A549 (cell line): ENCODE measurements around the gene SEC24D. TPM values are rescaled to one million over a fixed set of nuclear protein-coding genes. Genes with fewer than 3 reads are reported as not detected.

Experiments used
- ATAC-seq, 2 experiments: fragments of 200-7000 bp in 1 of 2; fragments of >200 bp in 1 of 2; cut with Nextera tagmentation in 1 of 2; cut with Tn5 transposase in 1 of 2; 3 replicates each; pipeline versions ENCODE4 v1.8.0 to v1.9.1; 2018 to 2020; ENCODE audit warnings: mild to moderate bottlenecking in 1 of 2, moderate library complexity in 1 of 2
- CTCF ChIA-PET: fragments of 300-600 bp; sonication (Branson Sonifier 250); formaldehyde crosslinking; extraction: SDS; loops from one replicate; lab custom pipeline; 2021; ENCODE audit warnings: antibody characterized with exemption, inconsistent platforms; lab: Yijun Ruan, JAX
- POLR2A ChIA-PET: fragments of 350-600 bp; formaldehyde crosslinking; extraction: SDS; loops from one replicate; lab custom pipeline; 2021; ENCODE audit warnings: antibody characterized with exemption, inconsistent platforms; lab: Yijun Ruan, JAX
- DNase-seq, 2 experiments: peaks; one replicate each; pipeline versions ENCODE4 v3.0.0 to v3.0.0-alpha.2; 2011 to 2016; ENCODE audit warnings: low read depth in 1 of 2, low spot score in 1 of 2
- FAIRE-seq: peaks from 2 replicates; lab custom pipeline; 2011; peaks lifted over from hg19 to GRCh38; lab: Jason Lieb, UNC
- H3K27ac ChIP-seq, 2 experiments: fragments of >200 bp; sonication (Bioruptor Twin); formaldehyde crosslinking; 3 replicates each; pipeline ENCODE4 v1.5.1; 2016 to 2017
- H3K4me1 ChIP-seq: fragments of >200 bp; sonication (Bioruptor Twin); formaldehyde crosslinking; 3 replicates; pipeline ENCODE4 v1.6.1; 2016
- H3K4me2 ChIP-seq: fragments of >200 bp; sonication (Bioruptor Twin); formaldehyde crosslinking; 3 replicates; pipeline ENCODE4 v1.6.1; 2016
- H3K4me3 ChIP-seq: fragments of >200 bp; sonication (Bioruptor Twin); formaldehyde crosslinking; 3 replicates; pipeline ENCODE4 v1.5.1; 2016
- H3K9me3 ChIP-seq: fragments of >200 bp; sonication (Bioruptor Twin); formaldehyde crosslinking; 3 replicates; pipeline ENCODE4 v1.6.1; 2016
- BHLHE40 ChIP-seq: IDR thresholded peaks from 2 replicates; pipeline ENCODE4 v1.6.1; 2012; ENCODE audit warnings: low read depth, low read length, inconsistent platforms
- CBX2 ChIP-seq: fragments of 200-600 bp; sonication (generic); IDR thresholded peaks from 2 replicates; pipeline ENCODE4 v1.6.1; 2016; ENCODE audit warnings: low read depth, mild to moderate bottlenecking, borderline replicate concordance
- CBX8 ChIP-seq: fragments of 200-600 bp; sonication (generic); IDR thresholded peaks from 2 replicates; pipeline ENCODE4 v1.6.1; 2016
- CEBPB ChIP-seq, 2 experiments: fragments of >200 bp in 1 of 2; sonication (Bioruptor Twin) in 1 of 2; formaldehyde crosslinking in 1 of 2; IDR thresholded peaks; 2 replicates each; pipeline ENCODE4 v1.6.1; 2012 to 2016
- CHD2 ChIP-seq: fragments of 150-350 bp; IDR thresholded peaks from 2 replicates; pipeline ENCODE4 v1.6.1; 2014; ENCODE audit warnings: low read length; ENCODE audit not compliant: partially characterized antibody
- CHD4 ChIP-seq: fragments of 200-600 bp; sonication (generic); IDR thresholded peaks from 2 replicates; pipeline ENCODE4 v1.6.1; 2016; ENCODE audit warnings: antibody characterized with exemption, mild to moderate bottlenecking, borderline replicate concordance
- EHF ChIP-seq: fragments of 250-450 bp; sonication (Bioruptor Pico); IDR thresholded peaks from 2 replicates; pipeline ENCODE4 v1.5.0; 2020; ENCODE audit warnings: mild to moderate bottlenecking
- EHMT2 ChIP-seq: fragments of 200-600 bp; sonication (generic); IDR thresholded peaks from 2 replicates; pipeline ENCODE4 v1.6.1; 2016; ENCODE audit warnings: antibody characterized with exemption, low read depth, mild to moderate bottlenecking, moderate library complexity
- EP300 ChIP-seq, 2 experiments: fragments of >200 bp; sonication (Bioruptor Twin); formaldehyde crosslinking; IDR thresholded peaks; 2 replicates in 1 of 2; 3 replicates in 1 of 2; pipeline ENCODE4 v1.6.1; 2016 to 2017
- HOXB13 ChIP-seq: fragments of 250-450 bp; sonication (Bioruptor Pico); IDR thresholded peaks from 2 replicates; pipeline ENCODE4 v1.5.0; 2020; ENCODE audit warnings: low read depth, mild to moderate bottlenecking, moderate library complexity
- KDM1A ChIP-seq: fragments of 200-600 bp; sonication (generic); IDR thresholded peaks from 2 replicates; pipeline ENCODE4 v1.6.1; 2016; ENCODE audit warnings: low read depth, mild to moderate bottlenecking
- KDM5A ChIP-seq: fragments of 200-600 bp; sonication (generic); IDR thresholded peaks from 2 replicates; pipeline ENCODE4 v1.6.1; 2016; ENCODE audit warnings: antibody characterized with exemption, mild to moderate bottlenecking
- MAZ ChIP-seq: fragments of 150-350 bp; IDR thresholded peaks from 2 replicates; pipeline ENCODE4 v1.6.1; 2014; ENCODE audit warnings: antibody characterized with exemption, low read depth, low read length, borderline replicate concordance
- NPAS2 ChIP-seq: fragments of 250-450 bp; sonication (Bioruptor Pico); IDR thresholded peaks from 2 replicates; pipeline ENCODE4 v1.8.0; 2022; ENCODE audit warnings: mild to moderate bottlenecking, moderate library complexity, borderline replicate concordance
- NR3C1 ChIP-seq: fragments of >200 bp; sonication (Bioruptor Twin); formaldehyde crosslinking; IDR thresholded peaks from 3 replicates; pipeline ENCODE4 v1.6.1; 2017
- PHF8 ChIP-seq: fragments of 200-600 bp; sonication (generic); IDR thresholded peaks from 2 replicates; pipeline ENCODE4 v1.6.1; 2016; ENCODE audit warnings: low read depth, mild to moderate bottlenecking, antibody characterized with exemption, moderate library complexity, borderline replicate concordance
- RAD21 ChIP-seq, 2 experiments: fragments of >200 bp in 1 of 2; sonication (Bioruptor Twin) in 1 of 2; formaldehyde crosslinking in 1 of 2; IDR thresholded peaks in 1 of 2; conservative IDR thresholded peaks in 1 of 2; 2 replicates in 1 of 2; 3 replicates in 1 of 2; pipeline ENCODE4 v1.6.1; 2012 to 2018; ENCODE audit warnings: inconsistent platforms in 1 of 2
- RCOR1 ChIP-seq: fragments of 150-350 bp; IDR thresholded peaks from 2 replicates; pipeline ENCODE4 v1.6.1; 2014; ENCODE audit warnings: antibody characterized with exemption, low read length, low read depth
- RNF2 ChIP-seq: fragments of 200-600 bp; sonication (generic); IDR thresholded peaks from 2 replicates; pipeline ENCODE4 v1.6.1; 2016; ENCODE audit warnings: low read depth, mild to moderate bottlenecking, antibody characterized with exemption, moderate library complexity, borderline replicate concordance
- TFCP2L1 ChIP-seq: fragments of 250-450 bp; sonication (Bioruptor Pico); IDR thresholded peaks from 2 replicates; pipeline ENCODE4 v1.5.0; 2021; ENCODE audit warnings: mild to moderate bottlenecking
- TP53 ChIP-seq: fragments of 250-450 bp; sonication (Bioruptor Pico); IDR thresholded peaks from 2 replicates; pipeline ENCODE4 v1.5.0; 2021; ENCODE audit warnings: mild to moderate bottlenecking, moderate library complexity
- ZFP36 ChIP-seq: fragments of 450-650 bp; IDR thresholded peaks from 2 replicates; pipeline ENCODE4 v1.6.1; 2014; ENCODE audit warnings: borderline replicate concordance; ENCODE audit not compliant: partially characterized antibody
- WGBS: methylation state at CpG from one replicate; pipeline ENCODE4 v1.1.6; 2017; ENCODE audit errors: missing lambda C conversion rate; 5-methylcytosine and 5-hydroxymethylcytosine counted together
- polyA plus RNA-seq, 4 experiments: library from polyadenylated mRNA; depleted of rRNA in 3 of 4; stranded (reverse); fragments of >200 nt; fragmentation: RNase III in 1 of 4; extraction: RNeasy Plus Mini Kit Qiagen cat#74134 plus additional on column Dnase treatment in 1 of 4; gene quantifications; 2 replicates in 3 of 4; 3 replicates in 1 of 4; pipeline ENCODE4 v1.2.3, GENCODE V29; 2011 to 2017
- TF ChIP-seq, protein P1 (sequence below): fragments of >200 bp; sonication (Bioruptor Twin); formaldehyde crosslinking; IDR thresholded peaks from 3 replicates; pipeline ENCODE4 v1.5.1; 2016
- TF ChIP-seq, protein P2 (sequence below): fragments of 450-650 bp; IDR thresholded peaks from 2 replicates; pipeline ENCODE4 v1.6.1; 2014; ENCODE audit warnings: antibody characterized with exemption
- TF ChIP-seq, protein P3 (sequence below): IDR thresholded peaks from 2 replicates; pipeline ENCODE4 v1.6.1; 2012; ENCODE audit warnings: low read depth, borderline replicate concordance
- TF ChIP-seq, protein P4 (sequence below): fragments of 150-350 bp; IDR thresholded peaks from 2 replicates; pipeline ENCODE4 v1.6.1; 2014; ENCODE audit warnings: low read depth, mild to moderate bottlenecking, low read length
- TF ChIP-seq, protein P5 (sequence below): fragments of 250-450 bp; sonication (Bioruptor Pico); IDR thresholded peaks from 2 replicates; pipeline ENCODE4 v1.5.0; 2021; ENCODE audit warnings: mild to moderate bottlenecking, moderate library complexity, borderline replicate concordance

Gene SEC24D
- polyA plus RNA-seq, 2 of the 4 experiments (the other 2 are of a cell fraction): 12.8 to 15.6 TPM

DNA sequence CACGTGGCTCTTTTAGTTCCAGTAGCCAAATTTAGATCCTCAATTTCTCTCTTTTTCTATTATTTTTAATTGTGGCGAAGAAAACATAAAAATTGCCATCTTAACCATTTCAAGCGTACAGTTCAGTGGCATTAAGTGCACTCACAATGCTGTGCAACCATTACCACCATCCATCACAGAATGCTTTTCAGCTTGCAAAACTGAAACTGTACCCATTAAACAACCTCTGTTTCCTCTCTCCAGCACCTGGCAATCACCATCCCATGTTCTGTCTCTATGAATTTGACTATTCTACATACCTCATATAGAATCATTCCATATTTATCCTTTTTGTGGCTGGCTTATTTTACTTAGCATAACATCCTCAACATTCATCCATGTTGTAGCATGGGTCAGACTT is 75.8 kb downstream of the SEC24D start:
- WGBS: 62% methylated on average over 3 of the region's 3 CpGs
- Histone ChIP-seq H3K9me3 (no peaks in the 10 kb centered on the region), H3K27ac (no peak overlapping the region), H3K4me2 (no peak overlapping the region), H3K4me3 (no peak overlapping the region), H3K4me1 (no peaks in the 10 kb centered on the region)
- DNase-seq: no peak
- ChIA-PET CTCF (interaction anchor here (0.9 to 1.1 kb wide), 3 partner anchors 12 to 221 kb away, joined by 3 to 4 read pairs (median 4); no protein-coding TSS in a partner anchor), POLR2A (no interaction called here)
- no peak for FAIRE-seq
- ATAC-seq: no peak
- TF ChIP-seq PHF8 (no peak), BHLHE40 (no peak), MAZ (no peak), KDM5A (no peak), RCOR1 (no peak), KDM1A (no peak), RNF2 (no peak), HOXB13 (CRISPR knock-in tag) (no peak), EHMT2 (no peak), CEBPB (IDR thresholded peaks at IDR 0.05) (no peak)
- TF ChIP-seq, protein P1, sequence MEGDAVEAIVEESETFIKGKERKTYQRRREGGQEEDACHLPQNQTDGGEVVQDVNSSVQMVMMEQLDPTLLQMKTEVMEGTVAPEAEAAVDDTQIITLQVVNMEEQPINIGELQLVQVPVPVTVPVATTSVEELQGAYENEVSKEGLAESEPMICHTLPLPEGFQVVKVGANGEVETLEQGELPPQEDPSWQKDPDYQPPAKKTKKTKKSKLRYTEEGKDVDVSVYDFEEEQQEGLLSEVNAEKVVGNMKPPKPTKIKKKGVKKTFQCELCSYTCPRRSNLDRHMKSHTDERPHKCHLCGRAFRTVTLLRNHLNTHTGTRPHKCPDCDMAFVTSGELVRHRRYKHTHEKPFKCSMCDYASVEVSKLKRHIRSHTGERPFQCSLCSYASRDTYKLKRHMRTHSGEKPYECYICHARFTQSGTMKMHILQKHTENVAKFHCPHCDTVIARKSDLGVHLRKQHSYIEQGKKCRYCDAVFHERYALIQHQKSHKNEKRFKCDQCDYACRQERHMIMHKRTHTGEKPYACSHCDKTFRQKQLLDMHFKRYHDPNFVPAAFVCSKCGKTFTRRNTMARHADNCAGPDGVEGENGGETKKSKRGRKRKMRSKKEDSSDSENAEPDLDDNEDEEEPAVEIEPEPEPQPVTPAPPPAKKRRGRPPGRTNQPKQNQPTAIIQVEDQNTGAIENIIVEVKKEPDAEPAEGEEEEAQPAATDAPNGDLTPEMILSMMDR: no peak

DNA sequence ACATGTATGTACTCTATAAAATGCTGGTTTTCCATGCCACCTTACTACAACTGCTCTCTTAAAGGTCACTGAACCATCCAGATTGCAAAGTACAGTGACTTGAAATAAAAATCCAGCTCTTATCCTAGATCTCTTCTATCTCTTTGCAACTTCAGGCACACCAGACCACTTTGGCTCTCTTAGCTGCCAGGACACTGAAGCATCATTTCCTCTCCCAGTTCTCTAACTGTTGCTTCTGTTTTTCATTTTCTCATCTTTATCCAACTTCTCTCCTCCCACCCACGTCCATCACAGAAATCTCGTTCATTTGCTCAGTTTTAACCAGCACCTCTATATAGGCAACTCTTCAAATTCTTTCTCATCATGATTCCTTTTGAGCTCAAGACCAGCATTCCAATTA is 76.4 kb downstream of the SEC24D start:
- no peak for DNase-seq
- no peak overlapping the region for H3K27ac ChIP-seq
- H3K4me1 ChIP-seq: no peaks in the 10 kb centered on the region
- H3K9me3 ChIP-seq: no peaks in the 10 kb centered on the region
- WGBS: 86% methylated on average over 2 of the region's 2 CpGs
- TF ChIP-seq TP53 (no peak), CHD2 (no peak), TFCP2L1 (CRISPR knock-in tag) (no peak), EP300 (IDR thresholded peaks at IDR 0.05) (no peak), HOXB13 (CRISPR knock-in tag) (no peak), NPAS2 (no peak), CBX8 (no peak)
- TF ChIP-seq, protein P2, sequence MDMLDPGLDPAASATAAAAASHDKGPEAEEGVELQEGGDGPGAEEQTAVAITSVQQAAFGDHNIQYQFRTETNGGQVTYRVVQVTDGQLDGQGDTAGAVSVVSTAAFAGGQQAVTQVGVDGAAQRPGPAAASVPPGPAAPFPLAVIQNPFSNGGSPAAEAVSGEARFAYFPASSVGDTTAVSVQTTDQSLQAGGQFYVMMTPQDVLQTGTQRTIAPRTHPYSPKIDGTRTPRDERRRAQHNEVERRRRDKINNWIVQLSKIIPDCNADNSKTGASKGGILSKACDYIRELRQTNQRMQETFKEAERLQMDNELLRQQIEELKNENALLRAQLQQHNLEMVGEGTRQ: no peak
- TF ChIP-seq, protein P3, sequence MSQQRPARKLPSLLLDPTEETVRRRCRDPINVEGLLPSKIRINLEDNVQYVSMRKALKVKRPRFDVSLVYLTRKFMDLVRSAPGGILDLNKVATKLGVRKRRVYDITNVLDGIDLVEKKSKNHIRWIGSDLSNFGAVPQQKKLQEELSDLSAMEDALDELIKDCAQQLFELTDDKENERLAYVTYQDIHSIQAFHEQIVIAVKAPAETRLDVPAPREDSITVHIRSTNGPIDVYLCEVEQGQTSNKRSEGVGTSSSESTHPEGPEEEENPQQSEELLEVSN: no peak
- TF ChIP-seq, all 56 proteins: peak for 0
- Histone ChIP-seq H3K4me2 (no peak overlapping the region), H3K4me3 (no peak overlapping the region)
- FAIRE-seq (no peak), ATAC-seq (no peak)
- POLR2A ChIA-PET: no interaction called here
- CTCF ChIA-PET: interaction anchor here (0.6 to 1.1 kb wide), 4 partner anchors 12 to 222 kb away, joined by 3 to 4 read pairs (median 4); no protein-coding TSS in a partner anchor

DNA sequence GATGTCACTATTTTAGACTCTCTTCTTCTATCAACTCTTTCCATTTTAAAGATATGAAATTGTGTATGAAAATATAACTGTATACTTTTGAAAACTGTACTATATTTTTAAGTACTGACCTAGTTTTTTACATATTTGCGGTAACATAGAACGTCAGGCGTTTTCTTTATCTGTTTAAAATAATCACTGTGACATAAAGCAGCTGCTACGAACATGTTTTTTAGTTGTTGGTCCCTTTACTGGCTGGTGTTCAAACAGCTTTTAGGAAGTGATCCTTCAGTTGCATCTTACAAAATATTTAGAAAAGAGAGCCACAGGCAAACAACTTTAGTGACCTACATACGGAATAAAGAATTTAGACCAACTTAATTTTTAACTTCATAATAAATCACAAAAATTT is 77.6 kb downstream of the SEC24D start:
- WGBS: 88% methylated on average over 5 of the region's 5 CpGs
- ChIA-PET POLR2A (no interaction called here), CTCF (interaction anchor here (1.0 kb wide), 1 partner anchor 210 kb away, joined by 3 read pairs; no protein-coding TSS in a partner anchor)
- no peak overlapping the region for H3K27ac ChIP-seq
- FAIRE-seq (no peak), ATAC-seq (no peak), DNase-seq (no peak)
- no peaks in the 10 kb centered on the region for H3K9me3 ChIP-seq
- H3K4me2 ChIP-seq: no peak overlapping the region
- no peaks in the 10 kb centered on the region for H3K4me1 ChIP-seq
- H3K4me3 ChIP-seq: no peak overlapping the region
- TF ChIP-seq, protein P4, sequence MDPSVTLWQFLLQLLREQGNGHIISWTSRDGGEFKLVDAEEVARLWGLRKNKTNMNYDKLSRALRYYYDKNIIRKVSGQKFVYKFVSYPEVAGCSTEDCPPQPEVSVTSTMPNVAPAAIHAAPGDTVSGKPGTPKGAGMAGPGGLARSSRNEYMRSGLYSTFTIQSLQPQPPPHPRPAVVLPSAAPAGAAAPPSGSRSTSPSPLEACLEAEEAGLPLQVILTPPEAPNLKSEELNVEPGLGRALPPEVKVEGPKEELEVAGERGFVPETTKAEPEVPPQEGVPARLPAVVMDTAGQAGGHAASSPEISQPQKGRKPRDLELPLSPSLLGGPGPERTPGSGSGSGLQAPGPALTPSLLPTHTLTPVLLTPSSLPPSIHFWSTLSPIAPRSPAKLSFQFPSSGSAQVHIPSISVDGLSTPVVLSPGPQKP: no peak
- TF ChIP-seq EHF (CRISPR knock-in tag) (no peak), CBX2 (no peak), ZFP36 (no peak), CHD4 (no peak), RAD21 (conservative IDR thresholded peaks at IDR 0.05 in 1 of 2, IDR thresholded peaks at IDR 0.05 in 1 of 2) (no peak), NR3C1 (no peak)
- TF ChIP-seq, protein P3: no peak
- TF ChIP-seq, protein P5, sequence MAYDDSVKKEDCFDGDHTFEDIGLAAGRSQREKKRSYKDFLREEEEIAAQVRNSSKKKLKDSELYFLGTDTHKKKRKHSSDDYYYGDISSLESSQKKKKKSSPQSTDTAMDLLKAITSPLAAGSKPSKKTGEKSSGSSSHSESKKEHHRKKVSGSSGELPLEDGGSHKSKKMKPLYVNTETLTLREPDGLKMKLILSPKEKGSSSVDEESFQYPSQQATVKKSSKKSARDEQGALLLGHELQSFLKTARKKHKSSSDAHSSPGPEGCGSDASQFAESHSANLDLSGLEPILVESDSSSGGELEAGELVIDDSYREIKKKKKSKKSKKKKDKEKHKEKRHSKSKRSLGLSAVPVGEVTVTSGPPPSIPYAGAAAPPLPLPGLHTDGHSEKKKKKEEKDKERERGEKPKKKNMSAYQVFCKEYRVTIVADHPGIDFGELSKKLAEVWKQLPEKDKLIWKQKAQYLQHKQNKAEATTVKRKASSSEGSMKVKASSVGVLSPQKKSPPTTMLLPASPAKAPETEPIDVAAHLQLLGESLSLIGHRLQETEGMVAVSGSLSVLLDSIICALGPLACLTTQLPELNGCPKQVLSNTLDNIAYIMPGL: no peak
- TF ChIP-seq, protein P2: no peak
